IMR-90 (cell line): ENCODE measurements around the gene CGNL1. TPM values are rescaled to one million over a fixed set of nuclear protein-coding genes. Genes with fewer than 3 reads are reported as not detected.

Experiments
- ATAC-seq: fragments of 200-7000 bp; cut with Tn5 transposase; 2 replicates; pipeline ENCODE4 v1.9.1; 2020; ENCODE audit warnings: low read depth, mild to moderate bottlenecking, moderate library complexity
- BruUV-seq: library from RNA; stranded (reverse); fragments of 400-500 nt; replicated peaks from 2 replicates; lab custom pipeline; 2021; lab: Mats Ljungman, UMichigan
- CTCF ChIA-PET: fragments of 300-600 bp; formaldehyde crosslinking; extraction: SDS; loops from one replicate; lab custom pipeline; 2021; ENCODE audit warnings: antibody characterized with exemption; lab: Yijun Ruan, JAX
- POLR2A ChIA-PET: fragments of 300-600 bp; sonication (Branson Sonifier 250); formaldehyde crosslinking; loops from one replicate; lab custom pipeline; 2022; ENCODE audit warnings: antibody characterized with exemption; ENCODE audit not compliant: unreplicated experiment; lab: Charles Lee
- DNase-seq: peaks from one replicate; pipeline ENCODE4 v3.0.0; 2013
- H2AFZ ChIP-seq: replicated peaks from 2 replicates; pipeline ENCODE3; 2013; ENCODE audit warnings: low read length, mild to moderate bottlenecking; ENCODE audit not compliant: poor library complexity
- H2AK5ac ChIP-seq: 2 replicates; pipeline ENCODE4 v1.6.1; 2013; ENCODE audit warnings: low read depth, low read length, inconsistent platforms
- H2AK9ac ChIP-seq: replicated peaks from 2 replicates; pipeline ENCODE3; 2013; ENCODE audit warnings: mild to moderate bottlenecking, low read depth, low read length, moderate library complexity; ENCODE audit not compliant: poor library complexity
- H2BK120ac ChIP-seq: 2 replicates; pipeline ENCODE4 v1.6.1; 2013; ENCODE audit warnings: low read depth, low read length, inconsistent platforms
- H2BK15ac ChIP-seq: 3 replicates; pipeline ENCODE4 v1.6.1; 2013; ENCODE audit warnings: low read depth, low read length, inconsistent platforms
- H2BK20ac ChIP-seq: 2 replicates; pipeline ENCODE4 v1.6.1; 2013; ENCODE audit warnings: low read depth, mild to moderate bottlenecking, inconsistent platforms, low read length, moderate library complexity
- H2BK5ac ChIP-seq: 2 replicates; pipeline ENCODE4 v1.6.1; 2013; ENCODE audit warnings: mild to moderate bottlenecking, low read depth, low read length, inconsistent platforms; ENCODE audit not compliant: poor library complexity, severe bottlenecking
- H3K14ac ChIP-seq: replicated peaks from 2 replicates; pipeline ENCODE4 v1.6.1; 2013; ENCODE audit warnings: low read depth, low read length, inconsistent platforms
- H3K18ac ChIP-seq: 2 replicates; pipeline ENCODE4 v1.6.1; 2013; ENCODE audit warnings: low read depth, low read length, control low read depth
- H3K23ac ChIP-seq: 2 replicates; pipeline ENCODE4 v1.6.1; 2013; ENCODE audit warnings: low read depth, low read length, inconsistent platforms
- H3K27ac ChIP-seq: 2 replicates; pipeline ENCODE4 v1.5.1; 2013; ENCODE audit warnings: mild to moderate bottlenecking, control low read depth, low read length; ENCODE audit not compliant: insufficient read depth
- H3K27me3 ChIP-seq: 2 replicates; pipeline ENCODE4 v1.6.1; 2013; ENCODE audit warnings: low read length; ENCODE audit not compliant: control insufficient read depth, insufficient read depth
- H3K36me3 ChIP-seq: 2 replicates; pipeline ENCODE4 v1.6.1; 2013; ENCODE audit warnings: low read length, mixed read lengths; ENCODE audit not compliant: control insufficient read depth, insufficient read depth
- H3K4ac ChIP-seq: 2 replicates; pipeline ENCODE4 v1.6.1; 2013; ENCODE audit warnings: low read depth, low read length, inconsistent platforms
- H3K4me1 ChIP-seq: 2 replicates; pipeline ENCODE4 v1.6.1; 2013; ENCODE audit warnings: low read length, mixed read lengths; ENCODE audit not compliant: control insufficient read depth, insufficient read depth
- H3K4me2 ChIP-seq: 2 replicates; pipeline ENCODE4 v1.6.1; 2013; ENCODE audit warnings: low read depth, mild to moderate bottlenecking, control low read depth, low read length, moderate library complexity
- H3K4me3 ChIP-seq: 2 replicates; pipeline ENCODE4 v1.5.1; 2013; ENCODE audit warnings: low read depth, mild to moderate bottlenecking, control low read depth, low read length, moderate library complexity; ENCODE audit not compliant: insufficient read depth
- H3K56ac ChIP-seq: 2 replicates; pipeline ENCODE4 v1.6.1; 2013; ENCODE audit warnings: low read length, inconsistent platforms; ENCODE audit not compliant: insufficient read depth; ENCODE audit errors: extremely low read depth
- H3K79me1 ChIP-seq, 2 experiments: 2 replicates each; pipeline ENCODE4 v1.6.1; 2013; ENCODE audit warnings: low read length in 2 of 2, inconsistent platforms in 1 of 2, low read depth in 1 of 2
- H3K9ac ChIP-seq: 2 replicates; pipeline ENCODE4 v1.6.1; 2013; ENCODE audit warnings: low read depth, low read length, control low read depth
- H3K9me1 ChIP-seq: 2 replicates; pipeline ENCODE4 v1.6.1; 2013; ENCODE audit warnings: low read length, inconsistent platforms; ENCODE audit not compliant: insufficient read depth
- H3K9me3 ChIP-seq: 2 replicates; pipeline ENCODE4 v1.6.1; 2013; ENCODE audit warnings: low read length; ENCODE audit not compliant: control insufficient read depth, insufficient read depth
- H4K20me1 ChIP-seq: 2 replicates; pipeline ENCODE4 v1.6.1; 2013; ENCODE audit warnings: low read length, inconsistent platforms; ENCODE audit not compliant: insufficient read depth
- H4K5ac ChIP-seq: 2 replicates; pipeline ENCODE4 v1.6.1; 2013; ENCODE audit warnings: mild to moderate bottlenecking, low read depth, low read length, control low read depth
- H4K8ac ChIP-seq, 2 experiments: 2 replicates each; pipeline ENCODE4 v1.6.1; 2013; ENCODE audit warnings: low read depth in 2 of 2, low read length in 2 of 2, control low read depth in 1 of 2, inconsistent platforms in 1 of 2
- H4K91ac ChIP-seq: 2 replicates; pipeline ENCODE4 v1.6.1; 2013; ENCODE audit warnings: low read depth, low read length, inconsistent platforms; ENCODE audit not compliant: insufficient read depth
- BHLHE40 ChIP-seq: fragments of 150-350 bp; IDR thresholded peaks from 2 replicates; pipeline ENCODE4 v1.6.1; 2016; ENCODE audit warnings: mild to moderate bottlenecking, low read depth, low read length
- CEBPB ChIP-seq: IDR thresholded peaks from 2 replicates; pipeline ENCODE4 v1.6.1; 2012; ENCODE audit warnings: low read depth, low read length, improper control_type of control experiment
- CHD1 ChIP-seq: IDR thresholded peaks from 2 replicates; pipeline ENCODE4 v1.6.1; 2012; ENCODE audit warnings: low read depth, low read length, improper control_type of control experiment
- FOS ChIP-seq: fragments of 150-350 bp; IDR thresholded peaks from 2 replicates; pipeline ENCODE4 v1.6.1; 2016; ENCODE audit warnings: low read depth, low read length
- MAFK ChIP-seq: IDR thresholded peaks from 2 replicates; pipeline ENCODE4 v1.6.1; 2012; ENCODE audit warnings: low read depth, low read length, improper control_type of control experiment
- MAZ ChIP-seq: IDR thresholded peaks from 2 replicates; pipeline ENCODE4 v1.6.1; 2012; ENCODE audit warnings: low read depth, mild to moderate bottlenecking, low read length, improper control_type of control experiment, moderate library complexity, borderline replicate concordance
- MXI1 ChIP-seq: IDR thresholded peaks from 2 replicates; pipeline ENCODE4 v1.6.1; 2012; ENCODE audit warnings: low read depth, mild to moderate bottlenecking, low read length, moderate library complexity, borderline replicate concordance
- NFE2L2 ChIP-seq: fragments of 150-350 bp; IDR thresholded peaks from 2 replicates; pipeline ENCODE4 v1.6.1; 2016; ENCODE audit warnings: low read depth, mild to moderate bottlenecking, low read length
- POLR2A ChIP-seq: IDR thresholded peaks from 2 replicates; pipeline ENCODE4 v1.6.1; 2012; ENCODE audit warnings: mild to moderate bottlenecking, low read depth, low read length
- RAD21 ChIP-seq: IDR thresholded peaks from 2 replicates; pipeline ENCODE4 v1.6.1; 2012; ENCODE audit warnings: low read length, improper control_type of control experiment
- RCOR1 ChIP-seq: IDR thresholded peaks from 2 replicates; pipeline ENCODE4 v1.6.1; 2012; ENCODE audit warnings: mild to moderate bottlenecking, low read length, improper control_type of control experiment; ENCODE audit not compliant: insufficient replicate concordance
- RFX5 ChIP-seq: IDR thresholded peaks from 2 replicates; pipeline ENCODE4 v1.8.0; 2012; ENCODE audit warnings: low read depth, mild to moderate bottlenecking, low read length, moderate library complexity
- SMC3 ChIP-seq: fragments of 150-350 bp; IDR thresholded peaks from 2 replicates; pipeline ENCODE4 v1.6.1; 2016; ENCODE audit warnings: low read depth, mild to moderate bottlenecking, antibody characterized with exemption, low read length, moderate library complexity
- WGBS, 2 experiments: methylation state at CpG; one replicate each; pipeline versions ENCODE4 v1.1.5 to v1.1.7; 2013; ENCODE audit warnings: missing lambda C conversion rate in 2 of 2; ENCODE audit not compliant: insufficient read length in 1 of 2; ENCODE audit errors: extremely low coverage in 2 of 2; 5-methylcytosine and 5-hydroxymethylcytosine counted together
- dilution Hi-C: fragments of 300-500 bp; cut with HindIII; formaldehyde crosslinking; loops from one replicate; pipeline ENCODE4 v1.14.3; 2018; ENCODE audit warnings: low sequenced_read_pairs; ENCODE audit not compliant: unreplicated experiment
- in situ Hi-C: fragments of 300-500 bp; cut with MboI; formaldehyde crosslinking; loops from 3 replicates; pipeline ENCODE4 v1.14.3; 2019; ENCODE audit warnings: low sequenced_read_pairs, inconsistent platforms, mixed read lengths
- intact Hi-C: fragments of 100-400 bp; cut with micrococcal nuclease; formaldehyde crosslinking; loops from 2 replicates; pipeline ENCODE4 v1.10.0; 2022
- polyA plus RNA-seq, 3 experiments: library from polyadenylated mRNA; depleted of rRNA; stranded (reverse); fragments of >200 nt; gene quantifications; 2 replicates each; pipeline ENCODE4 v1.2.3, GENCODE V29; 2012; ENCODE audit warnings: low replicate concordance in 1 of 3
- total RNA-seq: library from RNA; depleted of rRNA; stranded (reverse); fragments of >200 nt; gene quantifications from 2 replicates; pipeline ENCODE4 v1.2.3, GENCODE V29; 2012
- TF ChIP-seq, protein P1 (sequence below): conservative IDR thresholded peaks from 2 replicates; pipeline ENCODE4 v1.5.1; 2012; ENCODE audit warnings: mild to moderate bottlenecking, low read depth, low read length, improper control_type of control experiment
- TF ChIP-seq, protein P2 (sequence below): fragments of 150-350 bp; IDR thresholded peaks from 2 replicates; pipeline ENCODE4 v1.6.1; 2016; ENCODE audit warnings: low read depth, mild to moderate bottlenecking, low read length, moderate library complexity, borderline replicate concordance

CGNL1 gene
- total and polyA plus RNA-seq, 2 of the 4 experiments (the other 2 are of a cell fraction), result 0.07 to 0.18 TPM

DNA sequence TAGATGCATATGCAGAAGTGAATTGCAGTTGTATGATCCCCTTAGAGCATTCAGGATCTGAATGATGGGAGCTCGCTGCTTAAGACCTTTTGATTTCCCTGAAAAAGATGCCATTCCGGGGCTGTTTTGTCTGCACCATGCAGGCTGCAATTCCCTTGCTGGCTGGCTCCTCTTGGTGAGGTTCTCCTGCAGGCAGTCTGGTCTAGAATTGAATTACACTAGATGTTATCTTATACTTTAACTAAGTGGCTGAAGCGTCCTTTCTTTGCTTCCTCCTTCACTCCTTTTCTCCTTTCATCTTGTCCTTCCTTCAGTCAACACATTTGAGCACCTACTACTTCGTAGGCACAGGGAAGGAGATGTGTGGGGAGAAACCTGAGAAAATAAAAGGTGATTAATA is 196.8 kb downstream of the CGNL1 start:
- no peaks in the 10 kb centered on the region for H3K4me1 ChIP-seq
- no peak overlapping the region for H2BK20ac ChIP-seq
- H2AK9ac ChIP-seq, result no peak overlapping the region
- no peak overlapping the region for H4K5ac ChIP-seq
- no peak overlapping the region for H3K56ac ChIP-seq
- H4K8ac ChIP-seq, result no peak overlapping the region
- no peak overlapping the region for H2BK15ac ChIP-seq
- H3K4ac ChIP-seq, result no peak overlapping the region
- no peak overlapping the region for H2BK5ac ChIP-seq
- no peak overlapping the region for H2AFZ ChIP-seq
- no peak overlapping the region for H3K27ac ChIP-seq
- no peaks in the 10 kb centered on the region for H3K36me3 ChIP-seq
- H3K27me3 ChIP-seq, result peaks cover 5% of the 10 kb centered on the region
- DNase-seq (no peak), ATAC-seq (no peak)
- no peaks in the 10 kb centered on the region for H3K9me3 ChIP-seq
- intact Hi-C loops, result no loop called here
- no peak overlapping the region for H3K18ac ChIP-seq
- no peak overlapping the region for H3K4me2 ChIP-seq
- WGBS, 2 experiments, result 67% methylated on average over 1 of the region's 4 CpGs; no CpG with 5 or more reads in 1 of the 2 experiments
- H3K23ac ChIP-seq, result no peak overlapping the region
- dilution Hi-C loops, result no loop called here
- no peak overlapping the region for H2AK5ac ChIP-seq
- H3K9ac ChIP-seq, result no peak overlapping the region
- H2BK120ac ChIP-seq, result no peak overlapping the region
- no peaks in the 10 kb centered on the region for H3K9me1 ChIP-seq
- CTCF ChIA-PET, result no interaction called here
- no peaks in the 10 kb centered on the region for H3K79me1 ChIP-seq
- no peak overlapping the region for H4K91ac ChIP-seq
- POLR2A ChIA-PET, result no interaction called here
- no peak overlapping the region for H3K4me3 ChIP-seq
- in situ Hi-C loops, result no loop called here
- TF ChIP-seq MAFK (no peak), RCOR1 (no peak), CEBPB (no peak), POLR2A (no peak), BHLHE40 (no peak), RAD21 (no peak), MXI1 (no peak), SMC3 (no peak), NFE2L2 (no peak), MAZ (no peak), RFX5 (no peak), CHD1 (no peak), FOS (no peak)
- TF ChIP-seq, protein P1, sequence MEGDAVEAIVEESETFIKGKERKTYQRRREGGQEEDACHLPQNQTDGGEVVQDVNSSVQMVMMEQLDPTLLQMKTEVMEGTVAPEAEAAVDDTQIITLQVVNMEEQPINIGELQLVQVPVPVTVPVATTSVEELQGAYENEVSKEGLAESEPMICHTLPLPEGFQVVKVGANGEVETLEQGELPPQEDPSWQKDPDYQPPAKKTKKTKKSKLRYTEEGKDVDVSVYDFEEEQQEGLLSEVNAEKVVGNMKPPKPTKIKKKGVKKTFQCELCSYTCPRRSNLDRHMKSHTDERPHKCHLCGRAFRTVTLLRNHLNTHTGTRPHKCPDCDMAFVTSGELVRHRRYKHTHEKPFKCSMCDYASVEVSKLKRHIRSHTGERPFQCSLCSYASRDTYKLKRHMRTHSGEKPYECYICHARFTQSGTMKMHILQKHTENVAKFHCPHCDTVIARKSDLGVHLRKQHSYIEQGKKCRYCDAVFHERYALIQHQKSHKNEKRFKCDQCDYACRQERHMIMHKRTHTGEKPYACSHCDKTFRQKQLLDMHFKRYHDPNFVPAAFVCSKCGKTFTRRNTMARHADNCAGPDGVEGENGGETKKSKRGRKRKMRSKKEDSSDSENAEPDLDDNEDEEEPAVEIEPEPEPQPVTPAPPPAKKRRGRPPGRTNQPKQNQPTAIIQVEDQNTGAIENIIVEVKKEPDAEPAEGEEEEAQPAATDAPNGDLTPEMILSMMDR, result no peak
- TF ChIP-seq, protein P2, sequence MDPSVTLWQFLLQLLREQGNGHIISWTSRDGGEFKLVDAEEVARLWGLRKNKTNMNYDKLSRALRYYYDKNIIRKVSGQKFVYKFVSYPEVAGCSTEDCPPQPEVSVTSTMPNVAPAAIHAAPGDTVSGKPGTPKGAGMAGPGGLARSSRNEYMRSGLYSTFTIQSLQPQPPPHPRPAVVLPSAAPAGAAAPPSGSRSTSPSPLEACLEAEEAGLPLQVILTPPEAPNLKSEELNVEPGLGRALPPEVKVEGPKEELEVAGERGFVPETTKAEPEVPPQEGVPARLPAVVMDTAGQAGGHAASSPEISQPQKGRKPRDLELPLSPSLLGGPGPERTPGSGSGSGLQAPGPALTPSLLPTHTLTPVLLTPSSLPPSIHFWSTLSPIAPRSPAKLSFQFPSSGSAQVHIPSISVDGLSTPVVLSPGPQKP, result no peak
- no TSS peak for BruUV-seq
- no peak overlapping the region for H3K14ac ChIP-seq
- no peaks in the 10 kb centered on the region for H4K20me1 ChIP-seq
